HK-2 (cell line): ENCODE measurements around the gene TLR1.
A peak's percentile ranks its signal among the peaks of the same experiment; 100 is the strongest.
"Not testable (repeated sequence)": the region's sequence is repeated elsewhere in the genome, so short reads cannot be mapped to it uniquely, and the experiment has no call there.

ENCODE experiments used
- DNase-seq: peaks from one replicate; pipeline ENCODE4 v3.0.0-alpha.2; 2018; ENCODE audit not compliant: unreplicated experiment

TLR1 gene

GRCh38 chr4:38807462-38807861 is 2.9 kb upstream of the TLR1 start:
- not testable (repeated sequence) for DNase-seq

- DNase-seq: not testable (repeated sequence)
Measured at GRCh38 chr4:38806251-38806650, 1.7 kb upstream of the TLR1 start.

- DNase-seq: no peak
Measured at GRCh38 chr4:38805530-38806145, 1.0 kb upstream of the TLR1 start.

- no peak for DNase-seq
Measured at GRCh38 chr4:38803833-38804653, 548 bp downstream of the TLR1 start.

- no peak for DNase-seq
Measured at GRCh38 chr4:38802561-38803355, 1.8 kb downstream of the TLR1 start.

- no peak for DNase-seq
Measured at GRCh38 chr4:38800961-38801450, 3.6 kb downstream of the TLR1 start.

GRCh38 chr4:38800366-38800765 is 4.2 kb downstream of the TLR1 start:
- DNase-seq: no peak

- DNase-seq: no peak
Measured at GRCh38 chr4:38795087-38795486, 9.5 kb downstream of the TLR1 start.

- DNase-seq: no peak
Measured at GRCh38 chr4:38794051-38794450, 10.5 kb downstream of the TLR1 start.

- no peak for DNase-seq
Measured at GRCh38 chr4:38791010-38791409, 13.6 kb downstream of the TLR1 start.

GRCh38 chr4:38788317-38788716 is 16.3 kb downstream of the TLR1 start:
- no peak for DNase-seq

GRCh38 chr4:38787693-38788092 is 16.9 kb downstream of the TLR1 start:
- no peak for DNase-seq

GRCh38 chr4:38785901-38786402 is 18.6 kb downstream of the TLR1 start:
- DNase-seq: no peak

- DNase-seq: no peak
Measured at GRCh38 chr4:38785041-38785790, 19.4 kb downstream of the TLR1 start.

GRCh38 chr4:38784141-38784540 is 20.4 kb downstream of the TLR1 start:
- no peak for DNase-seq

- DNase-seq: no peak
Measured at GRCh38 chr4:38783109-38783460, 21.5 kb downstream of the TLR1 start.

GRCh38 chr4:38782452-38783108 is 22.0 kb downstream of the TLR1 start, which contains the start of gene TLR10:
Gene TLR10 (minus strand): TSS chr4:38782990. CDS start chr4:38775590, 7,400 bp downstream.
- peak; percentile 20 for DNase-seq

- DNase-seq: no peak
Measured at GRCh38 chr4:38781854-38782261, 22.7 kb downstream of the TLR1 start.

GRCh38 chr4:38780833-38781484 is 23.6 kb downstream of the TLR1 start:
- DNase-seq: no peak

GRCh38 chr4:38779790-38780189 is 24.8 kb downstream of the TLR1 start:
- no peak for DNase-seq
